Bronchial epithelial cell (primary cell): ENCODE results near the gene COL3A1. TPM values are rescaled to one million over a fixed set of nuclear protein-coding genes. Genes with fewer than 3 reads are reported as not detected.

ENCODE experiments used
- DNase-seq: peaks from one replicate; pipeline ENCODE4 v3.0.0-alpha.2; 2010; ENCODE audit warnings: low read depth
- FAIRE-seq: peaks from 2 replicates; lab custom pipeline; 2011; peaks lifted over from hg19 to GRCh38; lab: Jason Lieb, UNC
- H3K27me3 ChIP-seq: 2 replicates; pipeline ENCODE4 v1.5.1; 2011; ENCODE audit warnings: low read length; ENCODE audit not compliant: control insufficient read depth, insufficient read depth
- H3K36me3 ChIP-seq: 2 replicates; pipeline ENCODE4 v1.5.1; 2011; ENCODE audit warnings: low read length; ENCODE audit not compliant: control insufficient read depth, insufficient read depth
- H3K4me3 ChIP-seq: 2 replicates; pipeline ENCODE4 v1.5.1; 2011; ENCODE audit warnings: mild to moderate bottlenecking, low read depth, low read length, control low read depth
- CTCF ChIP-seq: IDR thresholded peaks from 2 replicates; pipeline ENCODE4 v1.5.1; 2011; ENCODE audit warnings: mild to moderate bottlenecking, moderate library complexity, low read length, control low read depth, inconsistent platforms; ENCODE audit not compliant: insufficient read depth, severe bottlenecking
- total RNA-seq: library from RNA; depleted of rRNA; stranded (reverse); fragments of >200 nt; gene quantifications from 2 replicates; pipeline ENCODE4 v1.2.1, GENCODE V29; 2014

COL3A1 gene
- total RNA-seq, 1 donor from 2014 or later: 43.4 TPM

- H3K36me3 ChIP-seq: no peaks in the 10 kb centered on the region
- no peak for TF ChIP-seq CTCF
- no peaks in the 10 kb centered on the region for H3K27me3 ChIP-seq
- DNase-seq (no peak), FAIRE-seq (no peak)
- H3K4me3 ChIP-seq: no peak overlapping the region
Observed at GRCh38 chr2:189020179-189020578, 46.0 kb downstream of the COL3A1 start.

- no peaks in the 10 kb centered on the region for H3K36me3 ChIP-seq
- FAIRE-seq (no peak), DNase-seq (peak; percentile 2)
- TF ChIP-seq CTCF: no peak
- no peak overlapping the region for H3K4me3 ChIP-seq
- no peaks in the 10 kb centered on the region for H3K27me3 ChIP-seq
Observed at GRCh38 chr2:189022053-189022481, 47.9 kb downstream of the COL3A1 start.

GRCh38 chr2:189022492-189022891 is 48.3 kb downstream of the COL3A1 start:
- Histone ChIP-seq H3K27me3 (no peaks in the 10 kb centered on the region), H3K36me3 (no peaks in the 10 kb centered on the region), H3K4me3 (no peak overlapping the region)
- DNase-seq (no peak), FAIRE-seq (no peak)
- no peak for TF ChIP-seq CTCF

- DNase-seq (peak; percentile 11), FAIRE-seq (no peak)
- Histone ChIP-seq H3K27me3 (no peaks in the 10 kb centered on the region), H3K4me3 (no peak overlapping the region), H3K36me3 (no peaks in the 10 kb centered on the region)
- TF ChIP-seq CTCF: peak; percentile 55
Observed at GRCh38 chr2:189024901-189025618, 50.9 kb downstream of the COL3A1 start.

- Histone ChIP-seq H3K36me3 (no peaks in the 10 kb centered on the region), H3K4me3 (no peak overlapping the region), H3K27me3 (no peaks in the 10 kb centered on the region)
- FAIRE-seq: no peak
- TF ChIP-seq CTCF: no peak
- peak; percentile 63 for DNase-seq
Observed at GRCh38 chr2:189037518-189037917, 63.3 kb downstream of the COL3A1 start.

- H3K4me3 ChIP-seq: no peak overlapping the region
- FAIRE-seq (no peak), DNase-seq (no peak)
- H3K27me3 ChIP-seq: no peaks in the 10 kb centered on the region
- no peaks in the 10 kb centered on the region for H3K36me3 ChIP-seq
- no peak for TF ChIP-seq CTCF
Observed at GRCh38 chr2:189045836-189046235, 71.7 kb downstream of the COL3A1 start.
